ENCODE measurements around the gene GALM.
"Not testable (repeated sequence)": the region's sequence is repeated elsewhere in the genome, so short reads cannot be mapped to it uniquely, and the experiment has no call there.

GALM gene

GRCh38 chr2:38650012-38650411 is 15.9 kb upstream of the GALM start:
- DNase-seq, result no peak

- no peak for DNase-seq
Observed at GRCh38 chr2:38650717-38651116, 15.2 kb upstream of the GALM start.

GRCh38 chr2:38652431-38653273 is 13.3 kb upstream of the GALM start:
- no peak for DNase-seq

GRCh38 chr2:38653380-38653714 is 12.6 kb upstream of the GALM start:
- DNase-seq, result no peak

GRCh38 chr2:38653715-38654527 is 12.0 kb upstream of the GALM start:
- DNase-seq, result no peak

- no peak for DNase-seq
Observed at GRCh38 chr2:38654528-38655381, 11.2 kb upstream of the GALM start.

- no peak for DNase-seq
Observed at GRCh38 chr2:38655441-38655840, 10.5 kb upstream of the GALM start.

GRCh38 chr2:38656866-38657480 is 8.9 kb upstream of the GALM start:
- DNase-seq, result no peak

- DNase-seq, result no peak
Observed at GRCh38 chr2:38658613-38659012, 7.3 kb upstream of the GALM start.

GRCh38 chr2:38659115-38659514 is 6.8 kb upstream of the GALM start:
- no peak for DNase-seq

- no peak for DNase-seq
Observed at GRCh38 chr2:38660282-38660681, 5.6 kb upstream of the GALM start.

- no peak for DNase-seq
Observed at GRCh38 chr2:38661306-38661705, 4.6 kb upstream of the GALM start.

GRCh38 chr2:38666556-38666910 is 619 bp downstream of the GALM start:
- no peak for DNase-seq

GRCh38 chr2:38668092-38668491 is 2.2 kb downstream of the GALM start:
- no peak for DNase-seq

- DNase-seq, result no peak
Observed at GRCh38 chr2:38668779-38669479, 3.0 kb downstream of the GALM start.

GRCh38 chr2:38671303-38671702 is 5.4 kb downstream of the GALM start:
- DNase-seq, result no peak

GRCh38 chr2:38671946-38672345 is 6.0 kb downstream of the GALM start:
- no peak for DNase-seq

GRCh38 chr2:38672445-38673391 is 6.8 kb downstream of the GALM start:
- DNase-seq, result no peak

GRCh38 chr2:38676681-38677080 is 10.8 kb downstream of the GALM start:
- no peak for DNase-seq

GRCh38 chr2:38680868-38681267 is 15.0 kb downstream of the GALM start:
- not testable (repeated sequence) for DNase-seq

GRCh38 chr2:38682008-38682575 is 16.2 kb downstream of the GALM start:
- no peak for DNase-seq

Data from GDM1 (cell line).